K562 (cell line): Measurements from ENCODE around the gene TMEM131L. TPM values are rescaled to one million over a fixed set of nuclear protein-coding genes. Genes with fewer than 3 reads are reported as not detected.

Experiments used
- ATAC-seq: fragments of 200-7000 bp; cut with Tn5 transposase; 3 replicates; pipeline ENCODE4 v1.9.1; 2020; ENCODE audit warnings: moderate library complexity
- BruUV-seq: library from RNA; stranded (reverse); fragments of 400-500 nt; replicated peaks from 2 replicates; lab custom pipeline; 2021; lab: Mats Ljungman, UMichigan
- CTCF ChIA-PET: fragments of 300-600 bp; formaldehyde crosslinking; extraction: SDS; loops from one replicate; lab custom pipeline; 2021; ENCODE audit warnings: low intra/inter-chr PET ratio; lab: Yijun Ruan, JAX
- POLR2A ChIA-PET: fragments of 300-600, 350-650 bp; sonication (Branson Sonifier 250); formaldehyde crosslinking; extraction: SDS; loops from one replicate; lab custom pipeline; 2021; ENCODE audit warnings: antibody characterized with exemption, inconsistent platforms; lab: Yijun Ruan, JAX
- DNase-seq, 4 experiments: peaks; one replicate each; pipeline versions ENCODE4 v3.0.0 to v3.0.0-alpha.2; 2011 to 2018; ENCODE audit warnings: low spot score in 3 of 4, mixed read lengths in 3 of 4; ENCODE audit errors: extremely low read depth in 1 of 4
- FAIRE-seq: peaks from 2 replicates; lab custom pipeline; 2011; peaks lifted over from hg19 to GRCh38; lab: Jason Lieb, UNC
- H2AFZ ChIP-seq: 2 replicates; pipeline ENCODE4 v1.6.0; 2011; ENCODE audit warnings: low read depth, low read length, control low read depth, inconsistent platforms
- H3K27ac ChIP-seq: fragments of 200-600 bp; 3 replicates; pipeline ENCODE4 v1.8.0; 2011; ENCODE audit warnings: low read depth, mild to moderate bottlenecking, control low read depth, inconsistent platforms, low read length, moderate library complexity, mixed read lengths; ENCODE audit errors: extremely low read depth
- H3K27me3 ChIP-seq, 2 experiments: fragments of 300-600 bp in 1 of 2; 2 replicates in 1 of 2; 3 replicates in 1 of 2; pipeline versions ENCODE4 v1.6.0 to v1.8.0; 2011; ENCODE audit warnings: inconsistent platforms in 2 of 2, low read length in 2 of 2, mild to moderate bottlenecking in 1 of 2, mixed read lengths in 1 of 2, moderate library complexity in 1 of 2; ENCODE audit not compliant: control insufficient read depth in 2 of 2, insufficient read depth in 2 of 2
- H3K36me3 ChIP-seq: fragments of 300-600 bp; 3 replicates; pipeline ENCODE4 v1.8.0; 2011; ENCODE audit warnings: mild to moderate bottlenecking, low read length, inconsistent platforms; ENCODE audit not compliant: control insufficient read depth, insufficient read depth
- H3K4me1 ChIP-seq, 2 experiments: fragments of 200-600 bp in 1 of 2; replicated peaks in 1 of 2; 2 replicates in 1 of 2; 3 replicates in 1 of 2; pipeline versions ENCODE4 v1.5.1 to v1.8.0; 2011; ENCODE audit warnings: inconsistent platforms in 2 of 2, low read length in 2 of 2, mild to moderate bottlenecking in 1 of 2, mixed read lengths in 1 of 2, moderate library complexity in 1 of 2; ENCODE audit not compliant: control insufficient read depth in 2 of 2, insufficient read depth in 2 of 2
- H3K4me2 ChIP-seq: 2 replicates; pipeline ENCODE4 v1.6.1; 2011; ENCODE audit warnings: low read length, control low read depth, inconsistent platforms, mixed read lengths; ENCODE audit not compliant: insufficient read depth
- H3K4me3 ChIP-seq: fragments of 200-600 bp; sonication (generic), shearing (Covaris generic); 2 replicates; pipeline ENCODE4 v1.5.1; 2016; ENCODE audit warnings: control low read depth, inconsistent platforms
- H3K79me2 ChIP-seq: fragments of 200-600 bp; 3 replicates; pipeline ENCODE4 v1.8.0; 2011; ENCODE audit warnings: low read length, inconsistent platforms; ENCODE audit not compliant: control insufficient read depth, insufficient read depth
- H3K9ac ChIP-seq, 2 experiments: 2 replicates each; pipeline versions ENCODE4 v1.6.0 to v1.6.1; 2011; ENCODE audit warnings: low read depth in 2 of 2, low read length in 2 of 2, control low read depth in 1 of 2, inconsistent platforms in 1 of 2, mild to moderate bottlenecking in 1 of 2, mixed read lengths in 1 of 2; ENCODE audit not compliant: insufficient read depth in 1 of 2
- H3K9me1 ChIP-seq: one replicate; pipeline ENCODE4 v1.6.0; 2011; ENCODE audit warnings: inconsistent platforms, mild to moderate bottlenecking, low read length, moderate library complexity; ENCODE audit not compliant: control insufficient read depth, insufficient read depth
- H3K9me3 ChIP-seq: replicated peaks from 2 replicates; pipeline ENCODE4 v1.5.1; 2011; ENCODE audit warnings: low read depth, low read length, inconsistent platforms; ENCODE audit not compliant: control insufficient read depth, insufficient read depth
- H4K20me1 ChIP-seq: replicated peaks from 2 replicates; pipeline ENCODE4 v1.6.1; 2011; ENCODE audit warnings: low read length, inconsistent platforms, mixed read lengths; ENCODE audit not compliant: control insufficient read depth, insufficient read depth
- DDX20 ChIP-seq: fragments of 450-650 bp; IDR thresholded peaks from 2 replicates; pipeline ENCODE4 v1.6.1; 2016; ENCODE audit warnings: missing genetic modification characterization, low read depth, mild to moderate bottlenecking, missing compliant biosample characterization, moderate library complexity
- GABPB2 ChIP-seq: fragments of 250-450 bp; sonication (Bioruptor Pico); conservative IDR thresholded peaks from 2 replicates; pipeline ENCODE4 v1.5.1; 2021; ENCODE audit warnings: mild to moderate bottlenecking
- MTF1 ChIP-seq: fragments of 250-450 bp; sonication (Bioruptor Pico); IDR thresholded peaks from 2 replicates; pipeline ENCODE4 v1.9.0; 2021; ENCODE audit warnings: moderate library complexity, mild to moderate bottlenecking, inconsistent platforms, borderline replicate concordance
- PCBP2 ChIP-seq: fragments of 200-400 bp; formaldehyde crosslinking; IDR thresholded peaks from 2 replicates; pipeline ENCODE4 v1.6.1; 2018; ENCODE audit warnings: low read length, low read depth, mild to moderate bottlenecking, moderate library complexity; ENCODE audit not compliant: poor library complexity, severe bottlenecking
- RHOXF2B ChIP-seq: fragments of 250-450 bp; sonication (Bioruptor Pico); conservative IDR thresholded peaks from 2 replicates; pipeline ENCODE4 v1.5.1; 2021
- RUNX1 ChIP-seq: sonication (generic); IDR thresholded peaks from 2 replicates; pipeline ENCODE4 v1.6.1; 2016; ENCODE audit warnings: antibody characterized with exemption, low read depth
- SMAD3 ChIP-seq: fragments of 450-650 bp; formaldehyde crosslinking; conservative IDR thresholded peaks from 2 replicates; pipeline ENCODE4 v1.4.0; 2020; ENCODE audit warnings: mild to moderate bottlenecking
- SMARCE1 ChIP-seq: fragments of 450-650 bp; IDR thresholded peaks from 2 replicates; pipeline ENCODE4 v1.7.1; 2016; ENCODE audit warnings: mild to moderate bottlenecking
- TAF9B ChIP-seq: fragments of 450-650 bp; IDR thresholded peaks from 2 replicates; pipeline ENCODE4 v1.6.1; 2018; ENCODE audit warnings: mild to moderate bottlenecking; ENCODE audit not compliant: partially characterized antibody
- TEAD4 ChIP-seq, 2 experiments: sonication (generic) in 1 of 2; formaldehyde crosslinking in 1 of 2; IDR thresholded peaks; 2 replicates each; pipeline versions ENCODE4 v1.6.1 to v1.8.0; 2012 to 2022; ENCODE audit warnings: borderline replicate concordance in 1 of 2, inconsistent platforms in 1 of 2, low read length in 1 of 2, mild to moderate bottlenecking in 1 of 2, missing genetic modification reagents in 1 of 2
- ZNF23 ChIP-seq: fragments of 250-450 bp; sonication (Bioruptor Pico); IDR thresholded peaks from 2 replicates; pipeline ENCODE4 v1.4.0; 2020; ENCODE audit warnings: mild to moderate bottlenecking
- ZNF282 ChIP-seq: sonication (generic); formaldehyde crosslinking; IDR thresholded peaks from 2 replicates; pipeline ENCODE4 v1.8.1; 2023; ENCODE audit warnings: missing genetic modification reagents
- WGBS: fragments of 100-300 bp; shearing (Covaris generic); methylation state at CpG from one replicate; pipeline ENCODE4 v1.1.6; 2016; ENCODE audit warnings: low coverage, mixed read lengths; ENCODE audit not compliant: insufficient coverage; ENCODE audit errors: missing lambda C conversion rate; 5-methylcytosine and 5-hydroxymethylcytosine counted together
- in situ Hi-C: fragments of 300-500 bp; cut with MboI; formaldehyde crosslinking; loops from 4 replicates; pipeline ENCODE4 v1.15.0; 2018; ENCODE audit warnings: inconsistent platforms, mixed read lengths
- intact Hi-C: fragments of 100-400 bp; cut with micrococcal nuclease; formaldehyde crosslinking; loops from 2 replicates; pipeline ENCODE4 v1.14.2; 2022
- polyA plus RNA-seq, 8 experiments: library from polyadenylated mRNA; depleted of rRNA in 4 of 8; stranded (reverse) in 5 of 8; unstranded in 3 of 8; fragments of >200 nt; fragmentation: Nextera tagmentation in 2 of 8; fragmentation: Illumina TruSeq in 1 of 8; extraction: Ambion mirVana in 2 of 8; extraction: Trizol in 1 of 8; gene quantifications; 2 replicates each; pipeline versions ENCODE4 v1.2.1 to v1.2.3, GENCODE V29; 2011 to 2014; ENCODE audit warnings: inconsistent platforms in 1 of 8, missing spikeins in 1 of 8
- total RNA-seq, 7 experiments: library from RNA; depleted of rRNA in 6 of 7; stranded (reverse); fragments of >200 nt in 6 of 7; fragmentation: Illumina TruSeq in 2 of 7; extraction: Trizol in 2 of 7; gene quantifications; 2 replicates each; pipeline versions ENCODE4 v1.2.1 to v1.2.3, GENCODE V29; 2011 to 2021; ENCODE audit warnings: low replicate concordance in 1 of 7
- TF ChIP-seq, protein P1 (sequence below): sonication (generic); formaldehyde crosslinking; IDR thresholded peaks from 2 replicates; pipeline ENCODE4 v1.8.0; 2022; ENCODE audit warnings: missing genetic modification reagents, mild to moderate bottlenecking, borderline replicate concordance
- TF ChIP-seq, protein P2 (sequence below): fragments of 250-450 bp; sonication (Bioruptor Pico); IDR thresholded peaks from 2 replicates; pipeline ENCODE4 v1.8.0; 2021; ENCODE audit warnings: moderate library complexity, mild to moderate bottlenecking, inconsistent platforms
- TF ChIP-seq, protein P3 (sequence below): sonication (generic); formaldehyde crosslinking; IDR thresholded peaks from 2 replicates; pipeline ENCODE4 v1.8.1; 2023; ENCODE audit warnings: mild to moderate bottlenecking, missing genetic modification reagents

Gene TMEM131L
- total and polyA plus RNA-seq, 9 of the 15 experiments (the other 6 are each of a cell fraction or from before 2014, with no cell fraction given): 1.2 to 20.8 (median 12.9) TPM

DNA sequence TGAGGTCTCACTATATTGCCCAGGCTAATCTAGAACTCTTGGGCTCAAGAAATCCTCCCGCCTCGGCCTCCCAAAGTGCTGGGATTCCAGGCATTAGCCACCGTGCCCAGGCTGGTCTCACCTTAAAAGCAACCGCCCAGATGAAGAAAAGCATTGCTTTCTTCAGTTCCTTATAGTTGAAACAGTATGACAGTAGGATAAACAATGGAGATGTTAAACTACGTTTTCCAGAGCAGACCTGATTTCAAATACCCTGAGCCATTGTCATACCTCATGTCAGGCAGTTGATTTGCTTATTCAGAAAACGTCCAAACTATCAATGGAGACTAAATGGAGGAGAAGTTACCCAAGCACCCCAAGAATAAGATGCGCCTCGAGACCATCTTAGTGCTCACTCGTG, 26.3 kb upstream of the TMEM131L start:
- no peaks in the 10 kb centered on the region for H3K27me3 ChIP-seq
- DNase-seq (no peak), FAIRE-seq (peak; percentile 6), ATAC-seq (no peak)
- ChIA-PET POLR2A (no interaction called here), CTCF (no interaction called here)
- no TSS peak for BruUV-seq
- no peaks in the 10 kb centered on the region for H3K9me3 ChIP-seq
- no peak overlapping the region for H3K9ac ChIP-seq
- no peaks in the 10 kb centered on the region for H3K9me1 ChIP-seq
- 73% methylated on average over 9 of the region's 9 CpGs for WGBS
- no peaks in the 10 kb centered on the region for H4K20me1 ChIP-seq
- H3K79me2 ChIP-seq: no peaks in the 10 kb centered on the region
- H3K4me1 ChIP-seq: no peaks in the 10 kb centered on the region
- H3K4me2 ChIP-seq: no peak overlapping the region
- no peak overlapping the region for H3K27ac ChIP-seq
- H3K4me3 ChIP-seq: no peak overlapping the region
- intact Hi-C loops (loop anchor here (10.0 kb wide), 2 partner anchors 295 to 315 kb away; no protein-coding TSS in a partner anchor), in situ Hi-C loops (loop anchor here (5.0 kb wide), 1 partner anchor 137 kb away; no protein-coding TSS in a partner anchor)
- no peak for TF ChIP-seq PCBP2
- no peak for TF ChIP-seq RUNX1
- TF ChIP-seq, protein P1, sequence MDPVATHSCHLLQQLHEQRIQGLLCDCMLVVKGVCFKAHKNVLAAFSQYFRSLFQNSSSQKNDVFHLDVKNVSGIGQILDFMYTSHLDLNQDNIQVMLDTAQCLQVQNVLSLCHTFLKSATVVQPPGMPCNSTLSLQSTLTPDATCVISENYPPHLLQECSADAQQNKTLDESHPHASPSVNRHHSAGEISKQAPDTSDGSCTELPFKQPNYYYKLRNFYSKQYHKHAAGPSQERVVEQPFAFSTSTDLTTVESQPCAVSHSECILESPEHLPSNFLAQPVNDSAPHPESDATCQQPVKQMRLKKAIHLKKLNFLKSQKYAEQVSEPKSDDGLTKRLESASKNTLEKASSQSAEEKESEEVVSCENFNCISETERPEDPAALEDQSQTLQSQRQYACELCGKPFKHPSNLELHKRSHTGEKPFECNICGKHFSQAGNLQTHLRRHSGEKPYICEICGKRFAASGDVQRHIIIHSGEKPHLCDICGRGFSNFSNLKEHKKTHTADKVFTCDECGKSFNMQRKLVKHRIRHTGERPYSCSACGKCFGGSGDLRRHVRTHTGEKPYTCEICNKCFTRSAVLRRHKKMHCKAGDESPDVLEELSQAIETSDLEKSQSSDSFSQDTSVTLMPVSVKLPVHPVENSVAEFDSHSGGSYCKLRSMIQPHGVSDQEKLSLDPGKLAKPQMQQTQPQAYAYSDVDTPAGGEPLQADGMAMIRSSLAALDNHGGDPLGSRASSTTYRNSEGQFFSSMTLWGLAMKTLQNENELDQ (CRISPR knock-in tag): no peak
- no peak for TF ChIP-seq ZNF23
- no peak for TF ChIP-seq GABPB2
- TF ChIP-seq, protein P2, sequence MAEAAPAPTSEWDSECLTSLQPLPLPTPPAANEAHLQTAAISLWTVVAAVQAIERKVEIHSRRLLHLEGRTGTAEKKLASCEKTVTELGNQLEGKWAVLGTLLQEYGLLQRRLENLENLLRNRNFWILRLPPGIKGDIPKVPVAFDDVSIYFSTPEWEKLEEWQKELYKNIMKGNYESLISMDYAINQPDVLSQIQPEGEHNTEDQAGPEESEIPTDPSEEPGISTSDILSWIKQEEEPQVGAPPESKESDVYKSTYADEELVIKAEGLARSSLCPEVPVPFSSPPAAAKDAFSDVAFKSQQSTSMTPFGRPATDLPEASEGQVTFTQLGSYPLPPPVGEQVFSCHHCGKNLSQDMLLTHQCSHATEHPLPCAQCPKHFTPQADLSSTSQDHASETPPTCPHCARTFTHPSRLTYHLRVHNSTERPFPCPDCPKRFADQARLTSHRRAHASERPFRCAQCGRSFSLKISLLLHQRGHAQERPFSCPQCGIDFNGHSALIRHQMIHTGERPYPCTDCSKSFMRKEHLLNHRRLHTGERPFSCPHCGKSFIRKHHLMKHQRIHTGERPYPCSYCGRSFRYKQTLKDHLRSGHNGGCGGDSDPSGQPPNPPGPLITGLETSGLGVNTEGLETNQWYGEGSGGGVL: no peak
- no peak for TF ChIP-seq RHOXF2B (CRISPR knock-in tag)
- TF ChIP-seq TAF9B: no peak
- TF ChIP-seq DDX20 (tag): no peak
- TF ChIP-seq MTF1 (CRISPR knock-in tag): no peak
- no peak for TF ChIP-seq SMAD3
- TF ChIP-seq, protein P3, sequence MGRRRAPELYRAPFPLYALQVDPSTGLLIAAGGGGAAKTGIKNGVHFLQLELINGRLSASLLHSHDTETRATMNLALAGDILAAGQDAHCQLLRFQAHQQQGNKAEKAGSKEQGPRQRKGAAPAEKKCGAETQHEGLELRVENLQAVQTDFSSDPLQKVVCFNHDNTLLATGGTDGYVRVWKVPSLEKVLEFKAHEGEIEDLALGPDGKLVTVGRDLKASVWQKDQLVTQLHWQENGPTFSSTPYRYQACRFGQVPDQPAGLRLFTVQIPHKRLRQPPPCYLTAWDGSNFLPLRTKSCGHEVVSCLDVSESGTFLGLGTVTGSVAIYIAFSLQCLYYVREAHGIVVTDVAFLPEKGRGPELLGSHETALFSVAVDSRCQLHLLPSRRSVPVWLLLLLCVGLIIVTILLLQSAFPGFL (CRISPR knock-in tag): no peak
- no peak for TF ChIP-seq SMARCE1
- no peak for TF ChIP-seq TEAD4 (IDR thresholded peaks at IDR 0.05; ENCODE audit: low read length)
- no peak for TF ChIP-seq TEAD4 (CRISPR knock-in tag; IDR thresholded peaks at IDR 0.05; ENCODE audit: borderline replicate concordance)
- no peak for TF ChIP-seq ZNF282 (CRISPR knock-in tag)
- no peaks in the 10 kb centered on the region for H3K36me3 ChIP-seq
- H2AFZ ChIP-seq: 0 out of 2 replicates have a peak overlapping the region, but pooled peaks have one; percentile 0
